Middle frontal gyrus (tissue), 1 donor: Measurements from ENCODE around the gene S100A16.
"Not testable (repeated sequence)": the region's sequence is repeated elsewhere in the genome, so short reads cannot be mapped to it uniquely, and the experiment has no call there.

Source experiments
- DNase-seq: peaks from one replicate; pipeline ENCODE4 v3.0.0-alpha.2; 2015; ENCODE audit warnings: low spot score; ENCODE audit errors: extremely low spot score

The S100A16 gene, protein sequence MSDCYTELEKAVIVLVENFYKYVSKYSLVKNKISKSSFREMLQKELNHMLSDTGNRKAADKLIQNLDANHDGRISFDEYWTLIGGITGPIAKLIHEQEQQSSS

DNA sequence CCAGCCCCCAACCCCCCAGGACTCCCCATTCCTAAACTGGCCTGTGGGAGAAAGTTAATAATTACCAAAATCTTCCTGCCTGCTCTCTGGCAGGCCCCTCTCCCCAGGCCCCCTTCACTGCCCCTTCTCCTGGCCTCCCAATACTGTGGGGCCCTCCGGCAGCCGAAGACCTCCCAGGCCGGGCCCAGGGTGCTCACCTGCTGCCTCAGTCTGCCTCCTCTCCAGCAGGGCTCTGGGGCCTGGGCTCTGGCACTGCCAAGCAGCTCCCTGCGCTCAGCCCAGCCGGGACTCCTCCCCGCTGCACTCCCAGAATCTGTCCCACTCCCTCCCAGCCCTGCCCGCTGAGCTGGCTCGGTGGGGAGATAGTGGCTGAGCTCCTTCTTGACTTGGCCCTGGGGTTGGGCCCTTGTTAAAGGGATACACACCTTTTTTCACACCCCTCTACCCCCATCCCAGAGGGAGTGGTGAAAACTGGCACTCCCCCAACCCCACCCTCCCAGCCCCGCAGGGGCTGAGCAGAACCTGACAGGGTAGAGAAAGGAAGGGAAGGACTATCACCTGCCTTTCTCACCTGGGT is at the start of gene S100A16:
S100A16 (minus strand) TSS at position 383 of the 577 bp plus-strand sequence. CDS start 4,986 bp downstream, outside the sequence.
- no peak for DNase-seq

DNA sequence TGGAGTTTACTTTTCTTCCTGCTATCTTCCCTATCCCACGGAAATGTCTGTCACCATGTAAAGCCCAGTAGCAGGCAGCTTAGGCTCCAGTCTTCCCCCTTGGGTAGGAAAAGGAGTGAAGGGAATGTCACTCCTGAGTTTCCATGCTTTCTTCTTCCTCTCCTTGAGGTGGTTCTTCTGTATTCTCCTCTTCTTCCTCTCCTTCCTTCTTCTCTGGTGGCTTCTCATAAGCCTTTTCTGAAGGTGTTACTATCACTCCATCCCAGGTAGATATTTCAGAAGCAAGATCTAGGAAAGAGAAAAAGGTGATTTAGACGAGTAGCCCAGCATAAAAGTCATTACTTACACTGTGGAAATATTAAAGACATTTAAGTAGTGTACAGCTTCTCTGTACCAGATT is 49.3 kb upstream of the S100A16 start:
- DNase-seq = no peak

- DNase-seq = no peak
Observed at GRCh38 chr1:153661111-153661708, 48.3 kb upstream of the S100A16 start.

- DNase-seq = no peak
Observed at GRCh38 chr1:153659656-153660055, 46.7 kb upstream of the S100A16 start.

DNA sequence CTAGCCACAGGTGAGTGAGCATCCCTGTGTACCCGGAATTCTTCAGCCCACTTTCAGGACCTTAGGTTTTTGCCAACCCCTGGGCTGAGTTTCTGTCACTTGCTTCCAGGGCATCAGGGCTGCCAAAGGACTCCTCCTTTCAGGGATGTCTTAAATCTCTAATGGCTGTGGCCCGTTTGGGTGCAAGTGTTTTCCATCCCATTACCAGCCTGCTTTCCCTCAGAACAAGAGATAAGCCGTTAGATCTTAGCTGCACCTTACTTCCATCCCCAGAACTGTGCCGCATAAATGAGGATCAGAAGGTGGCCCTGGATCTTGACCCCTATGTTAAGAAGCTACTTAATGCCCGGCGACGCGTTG is 46.2 kb upstream of the S100A16 start:
- no peak for DNase-seq

DNA sequence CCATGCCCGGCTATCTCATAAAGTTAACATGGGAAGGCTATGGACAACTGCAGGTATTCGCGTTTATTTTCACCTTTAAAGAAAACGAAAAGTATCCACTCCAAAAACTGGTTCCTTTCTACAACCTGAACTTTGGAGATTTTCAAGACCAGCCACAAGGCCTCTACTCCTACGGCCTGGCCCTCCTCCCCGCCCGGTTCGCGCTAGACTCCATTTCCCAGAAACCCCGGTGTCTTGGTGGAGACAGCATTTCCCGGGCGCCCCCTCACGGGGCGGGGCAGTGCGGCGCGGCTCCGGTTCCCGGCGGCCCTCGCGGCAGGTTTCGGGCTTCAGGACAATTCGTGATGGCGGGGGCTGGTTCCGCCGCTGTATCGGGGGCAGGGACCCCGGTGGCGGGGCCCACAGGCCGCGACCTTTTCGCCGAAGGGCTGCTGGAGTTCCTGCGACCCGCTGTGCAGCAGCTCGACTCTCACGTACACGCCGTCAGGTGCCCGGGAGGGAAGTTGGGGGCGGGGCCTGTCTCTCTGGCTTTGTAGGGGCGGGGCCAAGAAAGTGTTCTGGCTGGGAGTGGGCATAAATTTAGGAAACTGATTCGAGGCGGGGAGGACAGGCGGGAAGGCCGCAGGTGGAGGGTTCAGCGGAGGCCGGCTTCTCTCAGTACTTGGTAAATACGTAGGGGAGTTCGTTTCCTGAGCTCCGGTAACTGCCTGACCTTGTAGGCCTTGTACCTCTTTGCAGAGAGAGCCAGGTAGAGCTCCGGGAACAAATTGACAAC is 45.6 kb upstream of the S100A16 start, which contains the start of gene SNAPIN:
SNAPIN (plus strand) TSS at position 304 of the 775 bp plus-strand sequence; CDS start at position 345, 41 bp downstream.
- peak; percentile 83 for DNase-seq

DNA sequence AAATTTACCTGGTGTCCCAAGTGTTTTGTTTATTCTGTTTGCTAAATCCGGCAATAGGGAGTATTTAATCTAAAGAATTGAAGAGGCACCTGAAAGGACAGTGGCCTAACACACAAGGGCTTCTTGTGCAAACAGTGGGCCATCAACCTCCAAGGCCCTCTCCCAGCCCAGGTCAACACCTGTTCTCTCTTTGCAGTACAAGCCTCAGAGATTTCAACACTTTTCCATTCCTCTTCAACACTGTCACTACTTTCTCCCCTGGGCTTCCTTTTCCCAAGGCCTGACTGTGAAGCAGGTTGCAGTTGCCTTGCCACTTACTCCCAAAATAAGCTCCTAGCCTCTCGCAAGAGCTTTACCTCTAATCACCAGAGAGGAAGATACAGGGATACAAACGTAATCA is 42.4 kb upstream of the S100A16 start:
- no peak for DNase-seq

GRCh38 chr1:153652805-153653500 is 40.0 kb upstream of the S100A16 start:
- DNase-seq = no peak

GRCh38 chr1:153651771-153652170 is 38.8 kb upstream of the S100A16 start:
- DNase-seq = no peak

DNA sequence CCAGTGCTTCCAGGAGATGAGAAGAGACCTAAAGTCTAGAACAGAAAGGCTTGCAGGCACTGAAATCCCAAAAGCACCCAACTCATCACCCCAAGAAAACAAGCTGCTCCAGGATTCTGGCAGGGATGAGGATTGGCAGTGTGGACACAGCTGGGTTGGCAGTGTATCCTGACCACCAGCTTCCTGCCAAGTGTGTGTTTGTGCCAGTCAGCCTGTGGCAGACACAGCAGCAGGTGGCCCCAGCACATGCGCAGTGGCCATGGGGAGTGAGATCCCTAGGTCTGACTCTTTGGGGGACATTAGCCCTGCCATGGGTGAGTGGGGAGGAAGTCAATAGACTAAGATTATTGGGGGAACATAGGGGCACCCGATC is 36.9 kb upstream of the S100A16 start:
- peak; percentile 67 for DNase-seq

- DNase-seq = no peak
Observed at GRCh38 chr1:153649137-153649862, 36.4 kb upstream of the S100A16 start.

- no peak for DNase-seq
Observed at GRCh38 chr1:153648000-153648643, 35.2 kb upstream of the S100A16 start.

GRCh38 chr1:153647346-153647714 is 34.4 kb upstream of the S100A16 start:
- no peak for DNase-seq

- DNase-seq = no peak
Observed at GRCh38 chr1:153646672-153647345, 33.9 kb upstream of the S100A16 start.

GRCh38 chr1:153643816-153644215 is 30.9 kb upstream of the S100A16 start:
- no peak for DNase-seq

- DNase-seq = no peak
Observed at GRCh38 chr1:153643100-153643499, 30.2 kb upstream of the S100A16 start.

GRCh38 chr1:153642161-153642560 is 29.2 kb upstream of the S100A16 start:
- DNase-seq = no peak

DNA sequence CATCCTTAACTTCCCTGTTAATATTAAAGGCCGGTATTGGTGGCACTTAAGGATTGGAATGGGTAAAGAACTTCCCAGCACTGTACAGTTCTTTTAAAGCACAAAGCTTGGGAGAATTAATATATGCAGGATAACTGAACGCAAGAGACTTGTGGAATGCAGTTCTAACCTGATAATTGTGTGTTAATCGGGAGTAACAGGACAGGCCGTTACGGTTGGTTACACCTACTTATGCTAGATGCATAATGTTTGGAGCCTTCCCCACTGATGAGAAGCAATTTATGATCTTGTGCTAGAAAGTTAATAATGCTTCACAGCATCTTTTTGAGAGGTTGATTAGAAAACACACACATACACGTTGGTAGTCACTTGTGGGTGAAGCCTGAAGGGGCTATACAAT is 27.9 kb upstream of the S100A16 start:
- DNase-seq = no peak

GRCh38 chr1:153640213-153640612 is 27.3 kb upstream of the S100A16 start:
- not testable (repeated sequence) for DNase-seq

- no peak for DNase-seq
Observed at GRCh38 chr1:153639280-153639679, 26.3 kb upstream of the S100A16 start.
